Bronchial epithelial cell (primary cell): ENCODE results near the gene BRD9. TPM values are rescaled to one million over a fixed set of nuclear protein-coding genes. Genes with fewer than 3 reads are reported as not detected.

Source experiments
- DNase-seq: peaks from one replicate; pipeline ENCODE4 v3.0.0-alpha.2; 2010; ENCODE audit warnings: low read depth
- FAIRE-seq: peaks from 2 replicates; lab custom pipeline; 2011; peaks lifted over from hg19 to GRCh38; lab: Jason Lieb, UNC
- H3K27me3 ChIP-seq: 2 replicates; pipeline ENCODE4 v1.5.1; 2011; ENCODE audit warnings: low read length; ENCODE audit not compliant: control insufficient read depth, insufficient read depth
- H3K36me3 ChIP-seq: 2 replicates; pipeline ENCODE4 v1.5.1; 2011; ENCODE audit warnings: low read length; ENCODE audit not compliant: control insufficient read depth, insufficient read depth
- H3K4me3 ChIP-seq: 2 replicates; pipeline ENCODE4 v1.5.1; 2011; ENCODE audit warnings: mild to moderate bottlenecking, low read depth, low read length, control low read depth
- CTCF ChIP-seq: IDR thresholded peaks from 2 replicates; pipeline ENCODE4 v1.5.1; 2011; ENCODE audit warnings: mild to moderate bottlenecking, moderate library complexity, low read length, control low read depth, inconsistent platforms; ENCODE audit not compliant: insufficient read depth, severe bottlenecking
- total RNA-seq: library from RNA; depleted of rRNA; stranded (reverse); fragments of >200 nt; gene quantifications from 2 replicates; pipeline ENCODE4 v1.2.1, GENCODE V29; 2014

BRD9 gene
- total RNA-seq, 1 donor from 2014 or later, result 36.1 TPM

DNA sequence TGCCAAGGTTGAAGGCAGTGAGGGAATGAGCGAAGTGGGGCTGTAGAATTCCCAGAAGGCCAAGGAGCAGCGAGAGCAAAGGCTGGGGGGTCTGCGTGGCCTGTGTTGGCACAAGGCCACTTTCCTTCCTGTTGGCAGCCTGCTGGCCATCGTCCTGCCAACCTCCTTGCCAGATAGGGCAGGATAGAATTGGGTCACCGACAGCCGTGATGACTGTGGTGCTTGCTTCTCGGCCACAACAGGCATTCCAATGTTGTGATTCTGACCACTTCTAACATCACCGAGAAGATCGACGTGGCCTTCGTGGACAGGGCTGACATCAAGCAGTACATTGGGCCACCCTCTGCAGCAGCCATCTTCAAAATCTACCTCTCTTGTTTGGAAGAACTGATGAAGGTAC lies 19.0 kb upstream of the BRD9 start:
- no peak for FAIRE-seq
- no peak overlapping the region for H3K4me3 ChIP-seq
- H3K36me3 ChIP-seq, result peaks cover 11% of the 10 kb centered on the region
- H3K27me3 ChIP-seq, result no peaks in the 10 kb centered on the region
- no peak for TF ChIP-seq CTCF
- DNase-seq, result peak; percentile 59

- H3K27me3 ChIP-seq, result no peaks in the 10 kb centered on the region
- no peak for TF ChIP-seq CTCF
- peaks cover 4% of the 10 kb centered on the region for H3K36me3 ChIP-seq
- DNase-seq (no peak), FAIRE-seq (no peak)
- no peak overlapping the region for H3K4me3 ChIP-seq
Measured at GRCh38 chr5:910769-911160, 18.2 kb upstream of the BRD9 start.

- H3K4me3 ChIP-seq, result no peak overlapping the region
- FAIRE-seq, result no peak
- no peak for DNase-seq
- TF ChIP-seq CTCF, result no peak
- peaks cover 4% of the 10 kb centered on the region for H3K36me3 ChIP-seq
- no peaks in the 10 kb centered on the region for H3K27me3 ChIP-seq
Measured at GRCh38 chr5:909994-910768, 17.6 kb upstream of the BRD9 start.

DNA sequence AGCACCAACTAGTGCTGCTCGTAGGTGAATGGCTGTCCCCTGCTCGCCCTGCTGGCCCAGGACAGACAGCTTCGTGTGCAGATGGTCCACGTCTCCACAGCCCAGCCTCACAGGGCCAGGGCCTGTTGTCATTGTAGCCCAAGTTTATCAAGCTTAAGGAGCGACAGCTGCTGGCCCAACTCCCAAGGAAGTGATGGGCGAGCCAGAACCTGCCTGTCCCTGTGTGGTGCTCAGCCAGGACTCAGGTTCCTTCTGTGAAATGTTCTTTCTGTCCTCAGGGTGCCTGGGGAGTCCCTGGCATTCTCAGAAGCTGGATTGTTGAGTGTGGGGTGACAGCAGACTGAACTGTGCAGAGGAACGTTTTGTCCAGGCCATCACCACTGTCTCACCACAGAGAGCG lies 16.5 kb upstream of the BRD9 start:
- DNase-seq, result peak; percentile 77
- Histone ChIP-seq H3K27me3 (no peaks in the 10 kb centered on the region), H3K36me3 (peaks cover 4% of the 10 kb centered on the region), H3K4me3 (no peak overlapping the region)
- peak; percentile 60 for FAIRE-seq
- TF ChIP-seq CTCF, result no peak

- TF ChIP-seq CTCF, result no peak
- no peak for DNase-seq
- H3K27me3 ChIP-seq, result no peaks in the 10 kb centered on the region
- peaks cover 4% of the 10 kb centered on the region for H3K36me3 ChIP-seq
- FAIRE-seq, result no peak
- H3K4me3 ChIP-seq, result no peak overlapping the region
Measured at GRCh38 chr5:908172-908571, 15.6 kb upstream of the BRD9 start.
